ENCODE measurements around the gene KLF16.

Gene KLF16

DNA sequence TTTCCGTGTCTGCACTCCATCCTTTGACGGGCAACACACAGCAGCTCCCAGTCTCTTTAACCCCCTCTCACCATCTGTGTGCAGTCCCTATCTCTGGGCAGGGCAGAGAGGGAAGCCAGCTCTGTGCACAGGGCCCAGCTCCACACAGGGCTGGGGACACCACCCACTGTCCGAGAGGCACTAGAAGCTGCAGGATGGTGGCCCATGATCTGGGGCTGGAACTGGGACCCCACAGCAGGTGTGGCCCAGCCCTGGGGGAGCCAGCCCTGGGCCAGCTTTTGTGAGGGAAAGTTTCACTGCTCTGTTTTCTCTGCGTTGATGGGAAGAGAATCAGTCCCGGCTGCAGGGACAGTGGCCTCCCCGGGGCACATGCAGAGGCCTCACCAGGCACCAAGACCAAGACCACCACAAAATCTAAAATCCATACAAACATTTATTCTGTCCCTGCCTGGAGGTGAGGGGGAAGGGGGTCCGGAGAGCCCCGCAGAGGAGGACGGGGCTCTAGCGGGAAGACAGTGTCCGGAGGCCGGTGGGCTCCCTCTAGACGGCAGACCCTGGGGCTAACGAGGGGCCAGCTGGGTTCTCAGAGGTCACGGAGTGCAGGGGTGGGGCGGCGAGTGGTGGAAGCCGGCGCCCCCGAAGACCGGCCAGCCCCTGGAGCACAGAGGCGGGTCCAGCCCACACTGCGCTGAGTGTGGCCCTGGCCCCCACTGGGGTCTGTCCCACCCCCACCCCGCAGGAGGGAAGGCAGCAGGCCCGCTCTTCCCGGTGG lies 48.4 kb downstream of the KLF16 start:
- TF ChIP-seq, protein P1, sequence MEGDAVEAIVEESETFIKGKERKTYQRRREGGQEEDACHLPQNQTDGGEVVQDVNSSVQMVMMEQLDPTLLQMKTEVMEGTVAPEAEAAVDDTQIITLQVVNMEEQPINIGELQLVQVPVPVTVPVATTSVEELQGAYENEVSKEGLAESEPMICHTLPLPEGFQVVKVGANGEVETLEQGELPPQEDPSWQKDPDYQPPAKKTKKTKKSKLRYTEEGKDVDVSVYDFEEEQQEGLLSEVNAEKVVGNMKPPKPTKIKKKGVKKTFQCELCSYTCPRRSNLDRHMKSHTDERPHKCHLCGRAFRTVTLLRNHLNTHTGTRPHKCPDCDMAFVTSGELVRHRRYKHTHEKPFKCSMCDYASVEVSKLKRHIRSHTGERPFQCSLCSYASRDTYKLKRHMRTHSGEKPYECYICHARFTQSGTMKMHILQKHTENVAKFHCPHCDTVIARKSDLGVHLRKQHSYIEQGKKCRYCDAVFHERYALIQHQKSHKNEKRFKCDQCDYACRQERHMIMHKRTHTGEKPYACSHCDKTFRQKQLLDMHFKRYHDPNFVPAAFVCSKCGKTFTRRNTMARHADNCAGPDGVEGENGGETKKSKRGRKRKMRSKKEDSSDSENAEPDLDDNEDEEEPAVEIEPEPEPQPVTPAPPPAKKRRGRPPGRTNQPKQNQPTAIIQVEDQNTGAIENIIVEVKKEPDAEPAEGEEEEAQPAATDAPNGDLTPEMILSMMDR (IDR thresholded peaks at IDR 0.05; ENCODE audit: low read depth, low read length, missing control alignments): no peak
- DNase-seq (ENCODE audit: low read depth): no peak
- in situ Hi-C loops (cut with HindIII; ENCODE audit: low sequenced_read_pairs): no loop called here
- no peak overlapping the region for H3K4me3 ChIP-seq (ENCODE audit: low read depth, low read length)

DNA sequence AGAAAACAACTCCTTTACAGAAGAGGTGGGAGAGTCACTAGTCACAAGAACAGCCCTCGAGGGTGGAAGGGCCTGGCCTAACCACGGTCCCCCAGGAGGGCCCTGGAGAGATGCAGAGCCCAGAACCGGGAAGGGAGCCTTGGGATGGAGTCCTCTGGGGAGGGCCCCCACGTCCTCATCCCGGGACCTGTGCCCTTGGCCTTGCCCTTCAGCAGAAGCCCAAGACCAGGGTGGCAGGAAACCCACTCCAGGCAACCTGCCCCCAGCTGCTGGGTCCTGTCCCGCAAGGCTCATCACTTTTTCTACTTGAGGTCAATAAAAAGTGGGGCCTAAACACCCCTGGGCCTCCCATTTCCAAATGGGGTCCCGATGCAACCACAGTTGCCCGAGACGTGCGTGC lies 49.0 kb downstream of the KLF16 start:
- in situ Hi-C loops (cut with HindIII; ENCODE audit: low sequenced_read_pairs): no loop called here
- H3K4me3 ChIP-seq (ENCODE audit: low read depth, low read length): no peak overlapping the region
- TF ChIP-seq, protein P1 (IDR thresholded peaks at IDR 0.05; ENCODE audit: low read depth, low read length, missing control alignments): no peak
- no peak for DNase-seq (ENCODE audit: low read depth)

DNA sequence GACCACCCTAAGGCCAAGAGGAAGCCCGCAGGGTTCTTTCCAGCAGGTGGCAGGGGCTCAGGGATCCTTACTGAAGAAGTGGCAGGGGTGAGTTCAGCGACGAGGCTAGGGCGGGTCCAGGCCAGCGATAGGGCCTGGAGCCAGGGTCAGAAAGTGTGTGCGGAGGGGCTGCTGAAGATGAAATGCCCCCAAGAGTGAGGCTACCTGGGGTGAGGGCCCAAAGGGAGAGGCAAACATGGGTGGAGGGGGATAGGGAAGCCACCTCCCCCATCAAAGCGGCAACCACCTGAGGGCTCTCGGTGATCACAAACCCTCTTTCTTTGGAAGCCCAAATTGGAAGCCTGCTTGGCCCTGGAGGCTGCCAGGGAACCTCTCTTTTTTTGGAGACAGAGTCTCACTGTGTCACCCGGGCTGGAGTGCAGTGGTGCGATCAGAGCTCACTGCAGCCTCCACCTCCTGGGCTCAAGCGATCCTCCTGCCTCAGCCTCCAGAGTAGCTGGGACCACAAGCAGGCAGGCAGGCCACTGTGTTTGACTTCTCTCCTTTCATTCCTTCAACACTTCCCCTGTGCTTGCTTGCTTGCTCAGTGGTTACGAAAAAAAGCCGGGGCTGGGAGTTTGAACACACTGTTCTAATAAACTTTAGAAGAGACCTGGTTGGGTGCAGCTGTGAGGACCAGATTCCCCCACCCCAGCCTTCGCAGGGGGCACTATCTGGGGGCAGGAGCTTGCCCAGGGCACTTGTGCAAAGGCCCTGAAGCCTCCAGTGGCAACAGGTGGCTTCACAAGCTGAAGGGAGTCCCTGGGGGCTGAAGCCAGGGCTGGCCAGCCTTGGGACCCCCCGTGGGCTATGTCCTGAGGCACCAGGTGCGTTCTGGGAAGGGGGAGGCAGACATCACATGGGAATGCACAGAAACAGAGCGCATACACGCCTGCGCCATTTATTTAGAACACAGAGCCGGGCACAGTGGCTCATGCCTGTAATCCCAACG lies 49.9 kb downstream of the KLF16 start:
- in situ Hi-C loops (cut with HindIII; ENCODE audit: low sequenced_read_pairs): no loop called here

DNA sequence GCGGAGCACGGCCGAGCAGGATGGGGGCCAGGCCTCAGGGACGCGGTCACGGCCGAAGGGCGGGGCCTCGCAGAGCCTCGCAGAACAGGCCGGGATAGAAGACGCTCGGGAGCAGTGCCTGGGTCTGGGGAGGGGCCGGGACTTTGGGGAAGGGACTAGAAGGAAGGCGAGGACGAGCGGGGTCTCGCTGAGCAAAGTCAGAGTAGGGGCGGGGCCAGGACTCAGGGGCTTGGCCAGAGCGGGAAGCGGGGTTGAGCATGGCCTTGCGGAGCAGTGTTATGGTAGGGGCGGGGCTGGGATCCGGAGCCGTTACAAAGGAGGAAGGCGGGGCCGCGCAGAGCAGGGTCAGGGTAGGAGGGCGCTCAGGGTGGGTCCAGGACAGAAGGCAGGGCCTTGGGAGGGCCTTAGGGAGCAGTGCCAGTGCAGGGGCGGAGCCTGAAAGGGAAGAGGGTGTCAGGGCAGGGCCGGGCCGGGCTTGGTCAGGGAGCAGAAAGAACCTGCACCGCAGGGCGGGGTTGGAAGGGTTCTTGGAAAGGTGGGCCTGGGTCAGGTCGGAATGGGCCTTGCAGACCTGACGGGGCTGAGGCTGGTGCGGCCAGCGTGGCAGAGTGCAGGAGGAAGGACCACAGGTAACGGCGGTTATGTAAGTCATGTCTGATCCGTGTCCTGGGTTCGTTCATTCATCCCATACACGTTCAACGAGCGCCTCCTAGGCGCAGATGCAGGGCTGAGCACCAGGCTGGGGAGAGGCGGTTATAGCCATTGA lies 50.8 kb downstream of the KLF16 start:
- peak overlapping the region; percentile 55 for H3K4me3 ChIP-seq (ENCODE audit: low read depth, low read length)

More for the DNA sequence above, 49.9 kb downstream of the KLF16 start:
- no peak for DNase-seq (ENCODE audit: low read depth)
- H3K4me3 ChIP-seq (ENCODE audit: low read depth, low read length): peak overlapping the region; percentile 55
- TF ChIP-seq, protein P1 (IDR thresholded peaks at IDR 0.05; ENCODE audit: low read depth, low read length, missing control alignments): no peak

DNA sequence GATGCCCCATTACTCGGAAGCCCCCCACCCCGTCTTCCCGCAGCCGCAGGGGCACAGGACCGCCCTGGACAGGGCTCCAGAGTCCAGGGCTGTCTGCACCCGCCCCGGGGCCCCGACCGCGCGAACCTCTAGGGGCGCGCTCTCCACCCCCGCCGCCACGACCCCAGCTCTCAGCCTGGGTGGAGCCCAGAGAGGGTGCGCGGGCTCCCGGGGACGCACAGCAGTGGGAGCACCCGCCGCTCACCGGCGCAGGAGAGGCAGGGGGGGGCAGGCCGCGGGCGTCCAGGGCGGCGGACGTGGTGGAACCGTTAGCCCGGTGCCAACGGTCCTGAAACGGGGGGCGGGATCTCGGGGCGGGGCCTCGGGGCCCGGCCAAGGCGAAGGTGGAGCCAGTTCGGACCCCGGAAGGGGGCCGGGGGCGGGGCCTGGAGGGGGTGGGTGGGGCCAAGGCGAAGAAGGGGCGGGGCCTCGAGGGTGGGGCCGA lies 51.4 kb downstream of the KLF16 start, which contains the start of gene ATP8B3:
ATP8B3 (minus strand) TSS at position 335 of the 484 bp plus-strand sequence. CDS start 540 bp downstream, outside the sequence.
- TF ChIP-seq, protein P1 (IDR thresholded peaks at IDR 0.05; ENCODE audit: low read depth, low read length, missing control alignments): peak; percentile 9
- no peak for DNase-seq (ENCODE audit: low read depth)

More for the DNA sequence above, 50.8 kb downstream of the KLF16 start:
- in situ Hi-C loops (cut with HindIII; ENCODE audit: low sequenced_read_pairs): no loop called here
- DNase-seq (ENCODE audit: low read depth): peak; percentile 69
- TF ChIP-seq, protein P1 (IDR thresholded peaks at IDR 0.05; ENCODE audit: low read depth, low read length, missing control alignments): peak; percentile 74

More for the DNA sequence above, 51.4 kb downstream of the KLF16 start, which contains the start of gene ATP8B3:
- peak within 1 kb of the TSS; percentile 55 for H3K4me3 ChIP-seq (ENCODE audit: low read depth, low read length)
- in situ Hi-C loops (cut with HindIII; ENCODE audit: low sequenced_read_pairs): no loop called here

Measured in astrocyte of the cerebellum (primary cell).